Gastrocnemius medialis (tissue), 4 donors: ENCODE measurements around the gene FUT7.

Experiments used
- POLR2A ChIP-seq, 2 donors: fragments of 450-650 bp; IDR thresholded peaks; one replicate each; pipeline ENCODE4 v1.6.1; 2017; ENCODE audit warnings: antibody characterized with exemption in 2 of 2, mild to moderate bottlenecking in 2 of 2, moderate library complexity in 2 of 2
- TF ChIP-seq, protein P1 (sequence below), 5 experiments: fragments of 450-650 bp in 3 of 5; fragments of 200-600 bp in 2 of 5; sonication (generic) in 2 of 5; IDR thresholded peaks in 4 of 5; conservative IDR thresholded peaks in 1 of 5; 1 replicate in 4 of 5; 2 replicates in 1 of 5; pipeline ENCODE4 v1.5.1; 2016 to 2019; ENCODE audit warnings: antibody characterized with exemption in 5 of 5, mild to moderate bottlenecking in 3 of 5, moderate library complexity in 3 of 5

DNA sequence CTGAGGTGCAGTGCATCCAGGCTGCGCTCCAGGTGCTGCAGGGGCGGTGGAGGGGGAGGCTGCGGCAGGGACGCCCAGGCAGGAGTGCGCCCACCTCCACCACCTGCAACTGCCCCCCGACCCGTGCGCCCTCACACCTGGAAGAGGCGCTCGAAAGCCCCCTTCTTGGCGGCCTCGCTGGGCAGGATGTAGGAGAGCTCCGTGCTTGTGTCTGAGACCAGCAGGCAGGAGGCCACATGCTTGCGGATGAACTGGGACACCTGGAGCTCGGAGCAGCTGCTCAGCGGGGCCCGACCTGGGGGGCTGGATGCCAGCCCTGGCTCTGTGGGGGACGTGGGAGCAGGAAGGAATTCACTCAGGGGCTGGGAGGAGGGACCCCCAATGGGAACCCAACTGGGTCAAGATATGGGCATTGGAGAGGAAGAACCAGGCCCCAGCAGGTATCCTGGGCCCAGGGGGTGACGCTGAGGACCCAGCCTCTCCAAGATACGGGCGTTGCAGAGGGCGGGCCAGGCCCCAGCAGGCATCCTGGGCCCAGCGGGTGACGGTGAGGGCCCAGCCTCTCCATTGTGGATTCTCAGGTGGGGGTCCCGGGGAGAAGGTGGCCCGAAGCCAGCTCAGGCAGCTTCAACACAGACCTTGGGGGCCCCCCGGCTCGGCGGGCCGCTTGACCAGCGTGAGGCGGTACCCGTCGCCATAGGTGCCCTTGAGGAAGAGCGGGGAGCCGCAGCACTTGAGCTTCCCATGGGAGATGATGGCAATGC lies 16.9 kb downstream of the FUT7 start:
- TF ChIP-seq, protein P1, sequence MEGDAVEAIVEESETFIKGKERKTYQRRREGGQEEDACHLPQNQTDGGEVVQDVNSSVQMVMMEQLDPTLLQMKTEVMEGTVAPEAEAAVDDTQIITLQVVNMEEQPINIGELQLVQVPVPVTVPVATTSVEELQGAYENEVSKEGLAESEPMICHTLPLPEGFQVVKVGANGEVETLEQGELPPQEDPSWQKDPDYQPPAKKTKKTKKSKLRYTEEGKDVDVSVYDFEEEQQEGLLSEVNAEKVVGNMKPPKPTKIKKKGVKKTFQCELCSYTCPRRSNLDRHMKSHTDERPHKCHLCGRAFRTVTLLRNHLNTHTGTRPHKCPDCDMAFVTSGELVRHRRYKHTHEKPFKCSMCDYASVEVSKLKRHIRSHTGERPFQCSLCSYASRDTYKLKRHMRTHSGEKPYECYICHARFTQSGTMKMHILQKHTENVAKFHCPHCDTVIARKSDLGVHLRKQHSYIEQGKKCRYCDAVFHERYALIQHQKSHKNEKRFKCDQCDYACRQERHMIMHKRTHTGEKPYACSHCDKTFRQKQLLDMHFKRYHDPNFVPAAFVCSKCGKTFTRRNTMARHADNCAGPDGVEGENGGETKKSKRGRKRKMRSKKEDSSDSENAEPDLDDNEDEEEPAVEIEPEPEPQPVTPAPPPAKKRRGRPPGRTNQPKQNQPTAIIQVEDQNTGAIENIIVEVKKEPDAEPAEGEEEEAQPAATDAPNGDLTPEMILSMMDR (IDR thresholded peaks at IDR 0.05 in 4 of 5, conservative IDR thresholded peaks at IDR 0.05 in 1 of 5), result no peak
- no peak for TF ChIP-seq POLR2A (IDR thresholded peaks at IDR 0.05)
